AG09309 (cell line): ENCODE measurements around the gene KCNK3.

Experiments
- DNase-seq: peaks from one replicate; pipeline ENCODE4 v3.0.0-alpha.2; 2010; ENCODE audit warnings: low read depth
- H3K4me3 ChIP-seq: 2 replicates; pipeline ENCODE4 v1.5.1; 2011; ENCODE audit warnings: mild to moderate bottlenecking, low read depth, low read length, moderate library complexity; ENCODE audit not compliant: control insufficient read depth
- CTCF ChIP-seq: IDR thresholded peaks from 2 replicates; pipeline ENCODE4 v1.5.1; 2011; ENCODE audit warnings: mild to moderate bottlenecking, low read depth, low read length, inconsistent platforms; ENCODE audit not compliant: insufficient read depth, control insufficient read depth; ENCODE audit errors: missing control alignments

Gene KCNK3

GRCh38 chr2:26717362-26717761 is 24.8 kb downstream of the KCNK3 start:
- no peak overlapping the region for H3K4me3 ChIP-seq
- TF ChIP-seq CTCF, result no peak
- no peak for DNase-seq

- TF ChIP-seq CTCF, result no peak
- DNase-seq, result no peak
- no peak overlapping the region for H3K4me3 ChIP-seq
Observed at GRCh38 chr2:26718949-26719686, 26.6 kb downstream of the KCNK3 start.

- no peak for TF ChIP-seq CTCF
- H3K4me3 ChIP-seq, result no peak overlapping the region
- peak; percentile 39 for DNase-seq
Observed at GRCh38 chr2:26720322-26721114, 28.0 kb downstream of the KCNK3 start.

- no peak for TF ChIP-seq CTCF
- no peak overlapping the region for H3K4me3 ChIP-seq
- DNase-seq, result no peak
Observed at GRCh38 chr2:26721115-26722032, 28.9 kb downstream of the KCNK3 start.

- DNase-seq, result no peak
- TF ChIP-seq CTCF, result no peak
- H3K4me3 ChIP-seq, result no peak overlapping the region
Observed at GRCh38 chr2:26722328-26722727, 29.8 kb downstream of the KCNK3 start.

GRCh38 chr2:26722911-26723310 is 30.4 kb downstream of the KCNK3 start:
- no peak for DNase-seq
- no peak for TF ChIP-seq CTCF
- no peak overlapping the region for H3K4me3 ChIP-seq
